Heart right ventricle (tissue), 16 donors: ENCODE data around the gene DNAH17. TPM values are rescaled to one million over a fixed set of nuclear protein-coding genes. Genes with fewer than 3 reads are reported as not detected.

ENCODE experiments used
- ATAC-seq, 8 donors: fragments of 200-7000 bp; cut with Tn5 transposase; one replicate each; pipeline ENCODE4 v1.9.1; 2020; ENCODE audit warnings: mild to moderate bottlenecking in 8 of 8, moderate library complexity in 8 of 8, moderate number of reproducible peaks in 1 of 8
- DNase-seq, 2 donors: peaks; one replicate each; pipeline ENCODE4 v3.0.0-alpha.2; 2020
- H3K27ac ChIP-seq, 10 donors: fragments of 200-600 bp; sonication (generic) in 2 of 10; one replicate each; pipeline versions ENCODE4 v1.5.0 to v1.8.0; 2020 to 2022; ENCODE audit warnings: mild to moderate bottlenecking in 3 of 10
- H3K27me3 ChIP-seq, 7 donors: fragments of 200-600 bp; one replicate each; pipeline ENCODE4 v1.8.0; 2021 to 2022; ENCODE audit warnings: mild to moderate bottlenecking in 2 of 7
- H3K36me3 ChIP-seq, 9 donors: fragments of 200-600 bp; sonication (generic) in 1 of 9; one replicate each; pipeline versions ENCODE4 v1.5.0 to v1.8.0; 2020 to 2022; ENCODE audit warnings: mild to moderate bottlenecking in 2 of 9
- H3K4me1 ChIP-seq, 9 donors: fragments of 200-600 bp; sonication (generic) in 1 of 9; one replicate each; pipeline versions ENCODE4 v1.5.0 to v1.8.0; 2020 to 2022; ENCODE audit warnings: mild to moderate bottlenecking in 4 of 9
- H3K4me3 ChIP-seq, 10 donors: fragments of 200-600 bp; sonication (generic) in 2 of 10; one replicate each; pipeline versions ENCODE4 v1.5.0 to v1.8.0; 2020 to 2022; ENCODE audit warnings: mild to moderate bottlenecking in 7 of 10, moderate library complexity in 2 of 10
- H3K9me3 ChIP-seq, 11 donors: fragments of 200-600 bp in 10 of 11; sonication (generic) in 2 of 11; one replicate each; pipeline versions ENCODE4 v1.5.0 to v1.8.0; 2013 to 2022; ENCODE audit warnings: mild to moderate bottlenecking in 2 of 11, control low read depth in 1 of 11, moderate library complexity in 1 of 11
- WGBS, 2 donors: extraction: QIAGEN DNeasy Blood & Tissue Kit; methylation state at CpG; one replicate each; pipeline ENCODE4 v1.1.7; 2013; ENCODE audit warnings: inconsistent platforms in 1 of 2; 5-methylcytosine and 5-hydroxymethylcytosine counted together
- intact Hi-C, 10 donors: fragments of 100-400 bp; cut with DNase I; formaldehyde crosslinking; loops; one replicate each; pipeline versions ENCODE4 v1.11.1 to v1.14.2; 2022
- polyA plus RNA-seq, 2 donors: library from polyadenylated mRNA; stranded (reverse); fragments of 200-250 nt; gene quantifications; one replicate each; pipeline ENCODE4 v1.2.3, GENCODE V29; 2013
- total RNA-seq, 10 donors: library from RNA; stranded (reverse); fragmentation: NEBNext Ultra II Directional in 3 of 10; extraction: Animal tissue kit (Norgen Biotek cat#: 25700) in 3 of 10; gene quantifications; one replicate each; pipeline versions ENCODE4 v1.2.1 to v1.2.4, GENCODE V29; 2021 to 2023
- TF ChIP-seq, protein P1 (sequence below), 9 donors: fragments of 200-600 bp; sonication (generic) in 2 of 9; IDR thresholded peaks; one replicate each; pipeline versions ENCODE4 v1.5.0 to v1.8.0; 2021 to 2022; ENCODE audit warnings: antibody characterized with exemption in 9 of 9, mild to moderate bottlenecking in 5 of 9, moderate library complexity in 1 of 9
- donor health status: Arrhythmogenic right ventricular cardiomyopathy.
- donor health status: ischemic (EF 13 %, LVEDD 7.1; RV severe dilation, severe dysfunction).
- donor health status: healthy with polysubstance abuse.
- donor health status: DM: no; HTN: yes; CAD: no.
- donor health status: DM: no; HTN: no; CAD: no.
- donor health status: ischemic (EF 25% LVEDD 6.9; RV normal size, moderate dysfunction).
- donor health status: ischemic (EF 25% LVEDD 5.7; RV mildly dilated, moderate dysfunction).
- donor health status: healthy.
- donor health status: DM: yes; HTN: yes; CAD: no.
- donor health status: Ischemic cardiomyopathy.
- donor health status: ischemic (EF 35%, LVEDD 5.7; RV mildly dilated, moderate dysfunction).
- donor health status: nonischemic (EF 11% LVEDD 7.7; RV severe dilation, severe dysfunction).
- donor health status: DM: yes; HTN: yes; CAD: no.
- donor health status: PGD.
- donor health status: ischemic (EF 29% LVEDD 5.4; RV normal size, mild dysfunction).
- donor health status: nonischemic (EF 23%, LVEDD 6.1; RV moderate dilation, normal function).

Gene DNAH17
- total and polyA plus RNA-seq, 12 donors, result 0.05 to 0.30 (median 0.09) TPM; not detected in 4

DNA sequence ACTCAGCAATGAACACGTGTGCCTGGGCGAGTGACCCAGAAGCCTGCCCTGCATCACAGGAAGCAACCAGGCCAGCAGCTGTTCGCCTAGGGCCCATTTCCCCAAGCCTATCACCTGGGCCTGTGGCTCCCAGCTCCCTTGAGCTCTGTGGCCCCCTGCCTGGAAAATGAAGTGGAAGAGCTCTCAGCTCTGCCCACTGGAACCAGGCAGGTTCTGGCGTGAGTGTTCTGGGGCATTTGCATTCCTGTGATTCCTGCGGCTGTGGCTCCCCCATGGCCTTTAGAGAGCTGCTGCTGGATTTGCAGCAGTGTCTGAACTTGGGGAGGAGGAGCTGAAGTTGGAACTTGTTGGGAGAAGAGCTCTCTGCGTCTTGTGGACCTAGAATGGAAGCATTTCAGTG, 175.9 kb downstream of the DNAH17 start:
- intact Hi-C loops, result no loop called here
- Histone ChIP-seq H3K27me3 (no peaks in the 10 kb centered on the region), H3K4me3 (no peak overlapping the region), H3K27ac (peak overlapping the region in 3 of 10 donors; percentile 14 to 59 (median 20)), H3K9me3 (no peaks in the 10 kb centered on the region), H3K36me3 (peaks cover 0 to 100% (median 44%) of the 10 kb centered on the region in 9 donors), H3K4me1 (peaks cover 15 to 46% (median 39%) of the 10 kb centered on the region in 9 donors)
- DNase-seq, result peak in 1 of 2 donors; percentile 11
- WGBS, 2 donors, result 45 to 62% methylated on average over 6 of the region's 6 CpGs
- TF ChIP-seq, protein P1, sequence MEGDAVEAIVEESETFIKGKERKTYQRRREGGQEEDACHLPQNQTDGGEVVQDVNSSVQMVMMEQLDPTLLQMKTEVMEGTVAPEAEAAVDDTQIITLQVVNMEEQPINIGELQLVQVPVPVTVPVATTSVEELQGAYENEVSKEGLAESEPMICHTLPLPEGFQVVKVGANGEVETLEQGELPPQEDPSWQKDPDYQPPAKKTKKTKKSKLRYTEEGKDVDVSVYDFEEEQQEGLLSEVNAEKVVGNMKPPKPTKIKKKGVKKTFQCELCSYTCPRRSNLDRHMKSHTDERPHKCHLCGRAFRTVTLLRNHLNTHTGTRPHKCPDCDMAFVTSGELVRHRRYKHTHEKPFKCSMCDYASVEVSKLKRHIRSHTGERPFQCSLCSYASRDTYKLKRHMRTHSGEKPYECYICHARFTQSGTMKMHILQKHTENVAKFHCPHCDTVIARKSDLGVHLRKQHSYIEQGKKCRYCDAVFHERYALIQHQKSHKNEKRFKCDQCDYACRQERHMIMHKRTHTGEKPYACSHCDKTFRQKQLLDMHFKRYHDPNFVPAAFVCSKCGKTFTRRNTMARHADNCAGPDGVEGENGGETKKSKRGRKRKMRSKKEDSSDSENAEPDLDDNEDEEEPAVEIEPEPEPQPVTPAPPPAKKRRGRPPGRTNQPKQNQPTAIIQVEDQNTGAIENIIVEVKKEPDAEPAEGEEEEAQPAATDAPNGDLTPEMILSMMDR (IDR thresholded peaks at IDR 0.05), result no peak
- ATAC-seq, result no peak

DNA sequence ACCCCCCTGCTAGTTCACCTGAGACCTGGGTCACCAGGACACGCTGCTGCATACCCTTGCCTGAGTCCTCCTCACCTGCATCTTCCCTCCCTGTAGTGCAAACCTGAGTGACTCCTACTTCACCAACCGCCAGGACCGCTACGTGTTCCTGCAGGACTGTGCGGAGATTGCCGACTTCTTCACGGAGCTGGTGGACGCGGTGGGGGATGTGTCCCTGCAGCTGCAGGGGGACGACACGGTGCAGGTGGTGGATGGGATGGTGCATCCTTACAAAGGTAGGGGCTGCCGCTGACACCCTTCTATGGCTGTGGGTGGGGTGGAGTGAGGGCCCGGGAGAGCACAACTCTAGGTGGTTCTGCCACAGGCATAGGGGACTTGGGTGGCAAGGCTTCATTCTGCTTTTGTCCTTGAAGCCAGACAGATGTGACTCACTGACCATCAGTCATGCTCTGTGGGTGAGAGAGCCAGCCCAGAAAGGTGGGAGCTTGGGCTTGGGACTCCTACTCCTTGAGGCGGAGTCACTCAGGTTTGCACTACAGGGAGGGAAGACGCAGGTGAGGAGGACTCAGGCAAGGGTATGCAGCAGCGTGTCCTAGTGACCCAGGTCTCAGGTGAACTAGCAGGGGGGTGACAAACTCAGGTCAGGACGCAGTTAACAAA, 176.5 kb downstream of the DNAH17 start:
- H3K27ac ChIP-seq, result peak overlapping the region in 1 of 10 donors; percentile 59
- WGBS, 2 donors, result 91% methylated on average over 17 of the region's 17 CpGs
- peaks cover 0 to 100% (median 44%) of the 10 kb centered on the region in 9 donors for H3K36me3 ChIP-seq

GRCh38 chr17:78399693-78400144, 177.5 kb downstream of the DNAH17 start:
- Histone ChIP-seq H3K27me3 (no peaks in the 10 kb centered on the region), H3K4me3 (no peak overlapping the region), H3K36me3 (peaks cover 0 to 100% (median 37%) of the 10 kb centered on the region in 9 donors), H3K27ac (peak overlapping the region in 1 of 10 donors; percentile 90), H3K9me3 (no peaks in the 10 kb centered on the region), H3K4me1 (peaks cover 17 to 61% (median 53%) of the 10 kb centered on the region in 9 donors)
- ATAC-seq, result no peak
- intact Hi-C loops, result no loop called here
- WGBS, 2 donors, result 79 to 91% methylated on average over 6 of the region's 6 CpGs
- TF ChIP-seq, protein P1 (IDR thresholded peaks at IDR 0.05), result no peak
- DNase-seq, result peak in 1 of 2 donors; percentile 0

More for the DNA sequence above, 176.5 kb downstream of the DNAH17 start:
- no peak for ATAC-seq
- Histone ChIP-seq H3K4me3 (no peak overlapping the region), H3K9me3 (no peaks in the 10 kb centered on the region), H3K27me3 (no peaks in the 10 kb centered on the region), H3K4me1 (peaks cover 17 to 52% (median 44%) of the 10 kb centered on the region in 9 donors)
- TF ChIP-seq, protein P1 (IDR thresholded peaks at IDR 0.05), result no peak
- peak in 1 of 2 donors; percentile 6 for DNase-seq
- intact Hi-C loops, result no loop called here

- intact Hi-C loops, result no loop called here
- Histone ChIP-seq H3K4me3 (no peak overlapping the region), H3K27me3 (no peaks in the 10 kb centered on the region), H3K4me1 (peaks cover 17 to 67% (median 54%) of the 10 kb centered on the region in 9 donors), H3K9me3 (no peaks in the 10 kb centered on the region), H3K36me3 (peaks cover 0 to 100% (median 31%) of the 10 kb centered on the region in 9 donors), H3K27ac (peak overlapping the region in 7 of 10 donors; percentile 57 to 94 (median 90))
- 85 to 96% methylated on average over 28 of the region's 28 CpGs for WGBS, 2 donors
- DNase-seq, result peak in 1 of 2 donors; percentile 7
- ATAC-seq, result no peak
- TF ChIP-seq, protein P1 (IDR thresholded peaks at IDR 0.05), result no peak
These were observed 178.0 kb downstream of the DNAH17 start for GRCh38 chr17:78399028-78399692.
